8988T (cell line): ENCODE results near the gene SIK3.
"Not testable (repeated sequence)": the region's sequence is repeated elsewhere in the genome, so short reads cannot be mapped to it uniquely, and the experiment has no call there.

ENCODE experiments used
- DNase-seq: peaks from one replicate; pipeline ENCODE4 v3.0.0; 2011

Gene SIK3

DNA sequence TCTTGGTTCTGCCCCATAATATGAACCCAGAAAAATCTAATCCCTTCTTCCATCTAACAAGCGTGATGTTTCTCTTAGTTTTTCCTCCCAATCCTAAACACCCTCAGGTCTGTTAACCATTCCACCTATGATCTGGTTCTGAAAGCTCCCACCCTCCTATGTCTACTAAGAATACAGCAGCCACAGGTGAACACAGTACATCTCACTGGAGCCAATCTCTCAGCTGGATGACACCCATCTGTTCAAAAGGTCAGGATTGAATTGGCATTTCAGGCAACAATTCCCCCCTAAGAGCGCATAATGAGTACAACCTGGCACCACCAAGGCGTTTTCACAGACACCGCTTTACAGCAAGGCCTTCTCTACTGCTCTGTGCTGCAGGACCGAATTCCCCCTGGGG lies 241.8 kb downstream of the SIK3 start:
- no peak for DNase-seq

- no peak for DNase-seq
These were observed 242.8 kb downstream of the SIK3 start for GRCh38 chr11:116855413-116855812.

GRCh38 chr11:116853461-116854073 lies 244.7 kb downstream of the SIK3 start:
- no peak for DNase-seq

DNA sequence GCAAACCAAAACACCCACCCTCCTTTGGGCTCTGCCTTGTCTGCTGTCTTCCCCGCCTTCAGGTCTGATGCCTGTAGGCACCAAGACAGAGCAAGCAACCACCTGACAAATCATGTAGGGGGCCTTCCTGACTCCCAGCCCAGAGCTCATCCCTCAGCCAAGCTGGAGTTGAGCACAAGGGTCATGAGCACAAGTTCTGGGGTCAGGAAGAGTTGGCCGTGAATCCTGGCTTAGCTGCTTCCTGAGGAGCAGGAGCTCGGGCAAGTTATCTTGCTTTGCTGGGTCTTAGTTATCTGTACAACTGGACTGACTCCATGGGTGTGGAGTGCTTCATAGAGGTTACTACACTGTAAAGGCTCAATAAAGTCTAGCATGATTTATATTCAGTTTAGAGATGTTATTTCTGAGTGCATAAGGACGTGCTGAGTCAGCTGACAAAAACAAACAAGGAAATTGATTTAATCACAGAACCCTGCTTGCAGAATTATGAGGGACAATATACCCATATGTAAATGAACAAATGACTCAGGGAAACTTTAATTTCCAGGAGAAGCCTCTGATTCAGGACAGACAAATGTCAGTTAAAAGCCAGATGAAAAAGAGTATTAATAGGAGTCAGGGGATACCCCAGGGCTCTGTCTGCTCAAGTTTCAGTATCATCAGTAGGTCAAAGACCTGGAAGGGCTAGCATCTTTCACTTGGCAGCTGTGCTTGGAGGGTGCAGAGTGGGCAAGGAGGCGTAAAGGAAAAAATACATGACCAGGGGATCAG lies 245.8 kb downstream of the SIK3 start:
- DNase-seq = no peak

DNA sequence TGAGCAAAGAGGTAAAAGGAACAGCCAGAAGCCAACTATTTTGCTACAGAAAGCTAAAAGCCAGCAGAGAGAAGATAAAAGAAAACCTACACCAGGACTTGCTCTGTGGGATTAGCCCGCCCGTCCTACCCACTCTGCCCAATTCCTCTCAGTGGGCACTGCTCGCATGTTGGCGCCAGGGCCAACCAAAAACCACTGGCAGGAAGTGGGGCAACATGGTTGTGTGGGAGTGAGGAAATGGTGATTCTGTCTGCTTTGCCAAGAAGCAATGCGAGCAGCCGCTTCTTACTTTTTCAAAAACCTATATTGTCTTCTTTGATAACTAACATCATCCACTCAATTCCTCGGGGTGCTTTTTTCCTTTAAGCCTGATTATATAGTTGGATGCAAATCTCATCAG lies 246.6 kb downstream of the SIK3 start:
- DNase-seq = no peak

DNA sequence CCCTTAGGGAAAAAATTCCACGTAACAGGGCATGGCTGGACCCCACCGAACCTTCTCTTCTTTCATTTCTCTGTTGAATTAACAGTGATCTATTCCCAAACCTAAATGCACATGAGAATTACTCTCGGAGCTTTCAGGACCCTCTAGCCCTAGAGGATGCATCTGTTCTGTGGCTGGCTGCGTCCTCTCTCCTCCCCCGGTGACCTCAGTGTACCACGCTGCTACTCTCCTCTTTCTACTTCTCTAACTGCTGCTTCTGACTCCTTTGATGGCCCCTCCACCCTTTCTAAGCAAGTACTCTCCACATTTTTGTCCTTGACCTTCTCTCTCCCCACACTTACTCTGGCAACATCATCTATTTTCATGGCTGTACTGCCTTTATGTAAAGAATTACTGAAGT lies 248.7 kb downstream of the SIK3 start:
- no peak for DNase-seq

- DNase-seq = no peak
These were observed 249.2 kb downstream of the SIK3 start for GRCh38 chr11:116849060-116849459.

DNA sequence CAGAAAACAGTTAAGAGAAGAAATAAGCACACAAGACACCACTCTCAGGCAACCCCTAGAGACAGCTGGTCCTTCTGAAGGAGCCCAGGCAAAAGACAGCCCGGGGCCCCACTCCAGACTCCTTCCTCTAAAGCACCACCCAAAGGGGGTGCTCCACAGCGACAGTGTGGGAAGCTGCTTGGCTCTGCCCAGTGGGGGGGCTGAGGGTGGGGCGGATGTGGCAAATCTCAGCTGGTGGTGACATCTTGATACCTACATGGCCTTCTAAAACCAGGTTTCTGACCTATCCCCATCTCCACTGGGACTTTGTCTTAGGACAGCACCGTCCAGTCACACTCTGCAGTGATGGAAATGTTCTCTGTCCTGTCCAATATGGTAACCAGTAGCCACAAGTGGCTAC lies 250.6 kb downstream of the SIK3 start:
- DNase-seq = no peak

GRCh38 chr11:116844722-116845121 lies 253.5 kb downstream of the SIK3 start:
- DNase-seq = no peak

DNA sequence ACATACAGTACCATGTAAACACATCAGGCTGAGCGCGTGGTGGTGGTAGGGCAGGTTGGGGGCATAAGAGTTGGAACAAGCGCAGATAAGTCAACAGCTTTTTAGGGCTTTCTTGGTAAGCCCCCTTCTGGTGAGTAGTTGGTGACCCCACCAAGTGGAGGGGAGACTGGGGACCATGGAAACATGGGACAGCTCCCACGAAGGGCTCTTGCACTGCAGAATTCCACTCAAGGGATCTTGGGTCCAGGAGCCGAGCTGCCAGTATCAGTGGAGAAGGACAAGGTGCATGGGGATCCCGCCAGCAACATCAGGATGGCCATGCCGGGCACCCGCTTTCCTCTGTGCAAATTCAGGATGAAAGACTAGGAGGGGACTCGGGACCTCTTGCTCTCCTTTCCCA lies 254.6 kb downstream of the SIK3 start:
- DNase-seq = no peak

- DNase-seq = no peak
These were observed 255.3 kb downstream of the SIK3 start for GRCh38 chr11:116842909-116843308.

DNA sequence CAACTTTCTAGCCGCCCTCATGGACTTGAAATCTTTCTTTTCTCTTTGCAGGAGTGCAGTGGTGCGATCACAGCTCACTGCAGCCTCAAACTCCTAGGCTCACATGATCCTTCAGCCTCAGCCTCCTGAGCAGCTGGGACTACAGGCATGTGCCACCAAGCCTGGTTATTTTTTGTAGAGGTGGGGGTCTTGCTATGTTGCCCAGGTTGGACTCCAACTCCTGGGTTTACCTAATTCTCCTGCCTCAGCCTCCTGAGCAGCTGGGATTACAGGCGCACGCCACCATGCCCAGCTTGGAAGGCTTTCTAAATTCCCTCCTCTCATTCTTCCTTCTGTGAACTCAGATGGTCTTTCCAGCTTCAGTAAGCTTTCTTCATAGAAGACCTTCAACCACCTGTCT lies 256.1 kb downstream of the SIK3 start:
- no peak for DNase-seq

DNA sequence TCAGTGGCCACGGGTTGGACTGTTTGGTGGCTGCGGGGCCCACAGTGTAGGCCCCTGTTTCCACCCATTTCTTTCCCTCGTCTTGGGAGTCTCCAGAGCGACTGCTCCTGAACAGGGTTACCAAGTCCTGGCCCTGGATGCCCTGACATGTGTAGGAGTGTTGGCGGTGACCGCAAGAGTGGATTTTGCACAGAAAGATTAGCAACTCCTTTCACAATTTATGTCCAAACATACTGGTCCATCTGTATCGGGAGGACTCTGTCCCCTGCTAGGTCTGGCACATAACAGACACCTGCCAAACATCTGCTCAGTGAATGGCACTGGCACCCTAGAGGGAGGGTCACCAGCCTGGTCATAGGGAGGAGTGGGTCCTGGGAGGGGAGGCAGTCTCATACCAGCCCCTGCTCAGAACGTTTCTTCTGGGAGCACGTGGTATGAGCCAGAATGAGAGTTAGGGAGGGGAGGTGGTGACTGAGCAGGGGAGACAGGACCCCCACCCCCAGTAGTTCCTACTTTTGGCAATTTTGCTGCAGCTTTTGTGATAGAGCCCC lies 257.4 kb downstream of the SIK3 start:
- DNase-seq = no peak

- DNase-seq = peak; percentile 70
These were observed 257.9 kb downstream of the SIK3 start for GRCh38 chr11:116840224-116840745.

- DNase-seq = no peak
These were observed 259.7 kb downstream of the SIK3 start for GRCh38 chr11:116838321-116839084.

DNA sequence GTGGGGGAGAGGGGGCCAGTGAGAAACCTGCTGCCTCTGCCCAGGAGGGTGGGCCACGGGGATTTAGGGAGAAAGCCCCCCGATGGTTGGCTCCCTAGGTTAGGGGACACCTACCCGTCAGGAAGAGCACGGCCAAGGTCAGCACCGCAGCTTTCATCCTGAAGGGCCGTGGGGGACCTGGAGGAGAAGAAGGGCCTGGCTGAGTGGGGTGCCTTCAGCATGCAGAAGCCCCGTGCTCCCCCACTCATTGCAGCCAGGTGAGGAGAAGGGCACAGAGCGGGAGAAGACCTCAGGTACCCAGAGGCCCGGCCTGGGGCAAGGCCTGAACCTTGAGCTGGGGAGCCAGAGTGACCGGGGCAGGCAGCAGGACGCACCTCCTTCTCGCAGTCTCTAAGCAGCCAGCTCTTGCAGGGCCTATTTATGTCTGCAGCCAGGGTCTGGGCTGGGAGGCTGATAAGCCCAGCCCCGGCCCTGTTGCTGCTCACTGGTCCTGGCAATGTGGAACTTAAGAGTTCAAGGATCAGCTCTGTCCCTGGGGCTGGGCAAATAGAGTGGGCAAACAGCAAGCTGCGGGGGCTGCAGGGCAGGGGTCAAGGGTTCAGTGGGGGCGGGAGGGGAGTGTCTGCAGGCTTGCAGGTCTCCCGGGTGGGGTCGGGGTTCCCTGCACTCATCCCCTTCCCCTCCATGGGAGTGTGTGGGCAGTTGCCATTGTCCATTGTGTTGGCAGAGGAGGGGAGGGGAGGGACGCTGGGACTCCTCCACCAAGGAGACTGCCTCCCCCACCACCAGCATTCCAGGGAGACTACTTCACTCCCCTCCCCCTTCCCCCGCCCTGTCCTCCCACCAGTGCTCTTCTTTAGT lies 260.8 kb downstream of the SIK3 start, which contains the start of gene APOA1:
Gene APOA1 (minus strand): TSS at position 392 of the 861 bp plus-strand sequence. CDS start 235 bp downstream, at position 157.
- no peak for DNase-seq

DNA sequence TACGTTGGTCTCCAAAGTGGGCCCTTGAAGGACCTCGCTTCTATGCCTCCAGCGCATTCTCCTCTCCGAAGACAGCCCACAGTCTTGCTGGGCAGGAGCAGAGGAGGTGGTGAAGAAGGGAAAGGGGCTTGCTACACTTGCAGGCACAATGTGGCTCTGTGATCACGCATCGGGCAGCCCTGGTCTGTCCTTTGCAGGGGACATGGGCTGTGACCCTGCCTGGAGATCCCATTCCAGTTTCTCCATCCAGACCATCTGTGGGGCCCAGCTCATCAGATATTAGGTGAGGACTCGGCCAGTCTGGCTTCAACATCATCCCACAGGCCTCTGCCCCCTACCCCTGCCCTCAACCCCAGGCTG lies 261.6 kb downstream of the SIK3 start:
- no peak for DNase-seq

DNA sequence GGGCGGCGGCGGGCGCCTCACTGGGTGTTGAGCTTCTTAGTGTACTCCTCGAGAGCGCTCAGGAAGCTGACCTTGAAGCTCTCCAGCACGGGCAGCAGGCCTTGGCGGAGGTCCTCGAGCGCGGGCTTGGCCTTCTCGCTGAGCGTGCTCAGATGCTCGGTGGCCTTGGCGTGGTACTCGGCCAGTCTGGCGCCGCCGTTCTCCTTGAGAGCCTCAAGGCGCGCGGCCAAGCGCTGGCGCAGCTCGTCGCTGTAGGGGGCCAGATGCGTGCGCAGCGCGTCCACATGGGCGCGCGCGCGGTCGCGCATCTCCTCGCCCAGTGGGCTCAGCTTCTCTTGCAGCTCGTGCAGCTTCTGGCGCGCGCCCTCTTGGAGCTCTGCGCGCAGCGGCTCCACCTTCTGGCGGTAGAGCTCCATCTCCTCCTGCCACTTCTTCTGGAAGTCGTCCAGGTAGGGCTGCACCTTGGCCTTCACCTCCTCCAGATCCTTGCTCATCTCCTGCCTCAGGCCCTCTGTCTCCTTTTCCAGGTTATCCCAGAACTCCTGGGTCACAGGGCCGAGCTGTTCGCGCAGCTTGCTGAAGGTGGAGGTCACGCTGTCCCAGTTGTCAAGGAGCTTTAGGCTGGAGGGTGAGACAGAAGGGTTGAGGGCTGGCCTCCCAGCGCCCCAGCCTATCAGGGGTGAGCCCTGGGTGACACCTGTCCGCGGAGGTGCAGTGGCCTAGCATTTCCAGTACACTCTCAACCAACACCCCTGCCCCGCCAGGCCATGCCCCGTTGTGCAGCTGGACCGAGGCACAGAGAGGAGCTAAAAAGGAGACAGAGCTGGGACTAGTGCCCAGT lies 262.2 kb downstream of the SIK3 start:
- peak; percentile 96 for DNase-seq

- no peak for DNase-seq
These were observed 263.0 kb downstream of the SIK3 start for GRCh38 chr11:116835042-116835772.

DNA sequence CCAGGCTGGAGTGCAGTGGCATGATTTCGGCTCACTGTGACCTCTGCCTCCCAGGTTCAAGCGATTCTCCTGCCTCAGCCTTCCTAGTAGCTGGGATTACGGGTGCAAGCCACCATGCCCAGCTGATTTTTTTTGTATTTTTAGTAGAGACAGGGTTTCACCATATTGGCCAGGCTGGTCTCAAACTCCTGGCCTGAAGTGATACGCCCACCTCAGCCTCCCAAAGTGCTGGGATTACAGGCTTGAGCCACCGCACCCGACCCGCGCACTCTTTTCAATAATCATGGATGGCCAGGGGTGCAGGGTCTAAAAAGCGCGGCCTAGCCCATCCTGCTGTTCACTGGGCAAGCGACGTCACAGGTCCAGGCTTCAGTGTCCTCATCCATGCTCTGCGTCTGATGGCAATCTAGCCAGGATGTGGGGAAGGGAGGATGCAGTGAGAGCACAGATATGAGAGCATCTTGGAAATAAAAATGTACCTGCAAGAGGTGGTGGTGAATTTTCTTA lies 263.6 kb downstream of the SIK3 start:
- DNase-seq = not testable (repeated sequence)
